CD14-positive monocyte (primary cell): ENCODE results near the gene JADE3. TPM values are rescaled to one million over a fixed set of nuclear protein-coding genes. Genes with fewer than 3 reads are reported as not detected.

Experiments used
- DNase-seq, 3 donors: peaks; one replicate each; pipeline ENCODE4 v3.0.0-alpha.2; 2011 to 2022
- H2AFZ ChIP-seq: 2 replicates; pipeline ENCODE4 v1.6.0; 2012; ENCODE audit warnings: mild to moderate bottlenecking, low read depth, low read length, inconsistent platforms; ENCODE audit not compliant: insufficient read depth, poor library complexity, severe bottlenecking
- H3K27ac ChIP-seq, 2 donors: 1 replicate in 1 of 2; 2 replicates in 1 of 2; pipeline ENCODE4 v1.5.1; 2012 to 2013; ENCODE audit warnings: low read length in 2 of 2, control low read depth in 1 of 2, inconsistent platforms in 1 of 2, low read depth in 1 of 2, mild to moderate bottlenecking in 1 of 2
- H3K27me3 ChIP-seq, 2 donors: one replicate each; pipeline versions ENCODE4 v1.6.0 to v1.6.1; 2011 to 2013; ENCODE audit warnings: low read length in 2 of 2; ENCODE audit not compliant: control insufficient read depth in 2 of 2, insufficient read depth in 2 of 2
- H3K36me3 ChIP-seq, 2 donors: replicated peaks in 1 of 2; 1 replicate in 1 of 2; 2 replicates in 1 of 2; pipeline versions ENCODE4 v1.5.1 to v1.6.1; 2012 to 2013; ENCODE audit warnings: low read length in 2 of 2, control low read depth in 1 of 2, inconsistent platforms in 1 of 2, mild to moderate bottlenecking in 1 of 2; ENCODE audit not compliant: insufficient read depth in 2 of 2, control insufficient read depth in 1 of 2
- H3K4me1 ChIP-seq, 2 donors: 1 replicate in 1 of 2; 2 replicates in 1 of 2; pipeline versions ENCODE4 v1.5.1 to v1.6.1; 2012 to 2013; ENCODE audit warnings: low read length in 2 of 2, control low read depth in 1 of 2, inconsistent platforms in 1 of 2, mild to moderate bottlenecking in 1 of 2, moderate library complexity in 1 of 2; ENCODE audit not compliant: insufficient read depth in 2 of 2, control insufficient read depth in 1 of 2
- H3K4me2 ChIP-seq: replicated peaks from 2 replicates; pipeline ENCODE3; 2012; ENCODE audit warnings: low read length, moderate library complexity, mild to moderate bottlenecking; ENCODE audit not compliant: poor library complexity, severe bottlenecking; ENCODE audit errors: extremely low read depth
- H3K4me3 ChIP-seq, 3 experiments: fragments of 200-600 bp in 1 of 3; sonication (generic) in 1 of 3; replicated peaks in 1 of 3; 1 replicate in 2 of 3; 2 replicates in 1 of 3; pipeline ENCODE4 v1.5.1; 2011 to 2013; ENCODE audit warnings: low read length in 3 of 3, mild to moderate bottlenecking in 3 of 3, control low read depth in 2 of 3, low read depth in 2 of 3, inconsistent platforms in 1 of 3, moderate library complexity in 1 of 3
- H3K79me2 ChIP-seq: 2 replicates; pipeline ENCODE4 v1.6.0; 2012; ENCODE audit warnings: mild to moderate bottlenecking, control low read depth, inconsistent platforms, low read length, moderate library complexity; ENCODE audit not compliant: insufficient read depth
- H3K9ac ChIP-seq: 2 replicates; pipeline ENCODE4 v1.6.0; 2017; ENCODE audit warnings: low read length, mild to moderate bottlenecking; ENCODE audit not compliant: insufficient read depth, poor library complexity, severe bottlenecking
- H3K9me3 ChIP-seq, 2 donors: replicated peaks in 1 of 2; 1 replicate in 1 of 2; 2 replicates in 1 of 2; pipeline versions ENCODE4 v1.5.1 to v1.6.1; 2012 to 2013; ENCODE audit warnings: low read length in 2 of 2, control low read depth in 1 of 2; ENCODE audit not compliant: control insufficient read depth in 1 of 2, insufficient read depth in 1 of 2
- H4K20me1 ChIP-seq: 2 replicates; pipeline ENCODE4 v1.6.0; 2012; ENCODE audit warnings: mild to moderate bottlenecking, low read length, control low read depth, moderate library complexity; ENCODE audit not compliant: insufficient read depth
- H3K27ac Mint-ChIP-seq, 7 donors: one replicate each; pipeline ENCODE4 v1.8.0; 2020; ENCODE audit warnings: mild to moderate bottlenecking in 7 of 7, mixed read lengths in 7 of 7, moderate library complexity in 6 of 7, inconsistent platforms in 2 of 7
- H3K27me3 Mint-ChIP-seq, 3 donors: one replicate each; pipeline ENCODE4 v1.8.0; 2021 to 2022; ENCODE audit warnings: low read depth in 3 of 3, mild to moderate bottlenecking in 3 of 3, mixed read lengths in 3 of 3, moderate library complexity in 3 of 3, inconsistent platforms in 1 of 3
- H3K36me3 Mint-ChIP-seq, 2 donors: one replicate each; pipeline ENCODE4 v1.8.0; 2020; ENCODE audit warnings: mixed read lengths in 2 of 2, inconsistent platforms in 1 of 2, mild to moderate bottlenecking in 1 of 2
- H3K4me1 Mint-ChIP-seq: one replicate; pipeline ENCODE4 v1.8.0; 2020; ENCODE audit warnings: mild to moderate bottlenecking, mixed read lengths
- H3K4me3 Mint-ChIP-seq, 2 donors: one replicate each; pipeline ENCODE4 v1.8.0; 2020; ENCODE audit warnings: mild to moderate bottlenecking in 2 of 2, mixed read lengths in 2 of 2, moderate library complexity in 1 of 2
- H3K9me3 Mint-ChIP-seq, 7 donors: one replicate each; pipeline ENCODE4 v1.8.0; 2020 to 2022; ENCODE audit warnings: mixed read lengths in 7 of 7, mild to moderate bottlenecking in 6 of 7, moderate library complexity in 6 of 7, inconsistent platforms in 2 of 7
- CTCF ChIP-seq: fragments of 200-600 bp; IDR thresholded peaks from one replicate; pipeline ENCODE4 v1.8.0; 2022; ENCODE audit warnings: antibody characterized with exemption, mild to moderate bottlenecking
- WGBS: methylation state at CpG from one replicate; pipeline ENCODE4 v1.1.5; 2013; ENCODE audit warnings: missing lambda C conversion rate; ENCODE audit not compliant: insufficient coverage; 5-methylcytosine and 5-hydroxymethylcytosine counted together
- intact Hi-C, 2 donors: fragments of 100-400 bp; cut with micrococcal nuclease; formaldehyde crosslinking; loops; one replicate each; pipeline versions ENCODE4 v1.15.0 to v1.15.1; 2023
- polyA plus RNA-seq, 3 donors: library from polyadenylated mRNA; depleted of rRNA in 1 of 3; unstranded in 2 of 3; stranded (reverse) in 1 of 3; fragments of 300-500 nt in 2 of 3; fragments of >200 nt in 1 of 3; fragmentation: Illumina TruSeq in 2 of 3; gene quantifications; 1 replicate in 2 of 3; 2 replicates in 1 of 3; pipeline ENCODE4 v1.2.3, GENCODE V29; 2012 to 2021

The JADE3 gene
- polyA plus RNA-seq, 3 donors: 0.03 to 0.43 (median 0.19) TPM

GRCh38 chrX:47068214-47068613 is 156.0 kb downstream of the JADE3 start:
- intact Hi-C loops: no loop called here
- Mint-ChIP-seq H3K27me3 (peaks cover 0 to 12% (median 2%) of the 10 kb centered on the region in 3 donors), H3K27ac (no peak overlapping the region), H3K4me1 (peaks cover 2% of the 10 kb centered on the region), H3K4me3 (no peak overlapping the region), H3K36me3 (no peaks in the 10 kb centered on the region), H3K9me3 (peaks cover 0 to 2% (median 0%) of the 10 kb centered on the region in 7 donors)
- no peak overlapping the region for H3K4me2 ChIP-seq
- no peak overlapping the region for H3K4me3 ChIP-seq
- H3K79me2 ChIP-seq: no peaks in the 10 kb centered on the region
- no peak overlapping the region for H3K27ac ChIP-seq
- no peak overlapping the region for H3K9ac ChIP-seq
- TF ChIP-seq CTCF: no peak
- DNase-seq: no peak
- H3K4me1 ChIP-seq: no peaks in the 10 kb centered on the region
- no peak overlapping the region for H2AFZ ChIP-seq
- H3K9me3 ChIP-seq: no peaks in the 10 kb centered on the region
- WGBS: 100% methylated on average over 1 of the region's 3 CpGs
- H3K36me3 ChIP-seq: no peaks in the 10 kb centered on the region
- H3K27me3 ChIP-seq: peaks cover 0 to 6% of the 10 kb centered on the region in 2 donors
- H4K20me1 ChIP-seq: no peaks in the 10 kb centered on the region

- Mint-ChIP-seq H3K4me1 (peaks cover 2% of the 10 kb centered on the region), H3K9me3 (peaks cover 0 to 6% (median 0%) of the 10 kb centered on the region in 7 donors), H3K27ac (no peak overlapping the region), H3K4me3 (no peak overlapping the region), H3K36me3 (no peaks in the 10 kb centered on the region), H3K27me3 (peaks cover 0 to 11% (median 2%) of the 10 kb centered on the region in 3 donors)
- no peaks in the 10 kb centered on the region for H4K20me1 ChIP-seq
- TF ChIP-seq CTCF: no peak
- no peak overlapping the region for H2AFZ ChIP-seq
- no peak for DNase-seq
- peaks cover 0 to 6% of the 10 kb centered on the region in 2 donors for H3K27me3 ChIP-seq
- no peak overlapping the region for H3K9ac ChIP-seq
- H3K9me3 ChIP-seq: no peaks in the 10 kb centered on the region
- no peak overlapping the region for H3K4me2 ChIP-seq
- intact Hi-C loops: no loop called here
- no peaks in the 10 kb centered on the region for H3K4me1 ChIP-seq
- H3K79me2 ChIP-seq: no peaks in the 10 kb centered on the region
- no peak overlapping the region for H3K27ac ChIP-seq
- no peak overlapping the region for H3K4me3 ChIP-seq
- no peaks in the 10 kb centered on the region for H3K36me3 ChIP-seq
These were observed 156.5 kb downstream of the JADE3 start for GRCh38 chrX:47068720-47069119.
